Activated CD8-positive, alpha-beta T cell treated with anti-CD3 and anti-CD28 coated beads for 36 hours (primary cell): Measurements from ENCODE around the gene NUP54. TPM values are rescaled to one million over a fixed set of nuclear protein-coding genes. Genes with fewer than 3 reads are reported as not detected.
A peak's percentile ranks its signal among the peaks of the same experiment; 100 is the strongest.

Experiments used
- ATAC-seq: fragments of 200-7000 bp; cut with Tn5 transposase; one replicate; pipeline ENCODE4 v1.10.0; 2021; ENCODE audit warnings: mild to moderate bottlenecking, moderate library complexity
- CTCF ChIA-PET: fragments of 350-600 bp; sonication (Branson Sonifier 250); formaldehyde crosslinking; loops from one replicate; lab custom pipeline; 2021; ENCODE audit warnings: antibody characterized with exemption; lab: Charles Lee
- POLR2A ChIA-PET: fragments of 350-600 bp; sonication (Branson Sonifier 250); formaldehyde crosslinking; loops from one replicate; lab custom pipeline; 2021; ENCODE audit warnings: antibody characterized with exemption; lab: Charles Lee
- DNase-seq: peaks from one replicate; pipeline ENCODE4 v3.0.0-alpha.2; 2020
- H3K27ac Mint-ChIP-seq: one replicate; pipeline ENCODE4 v1.8.0; 2021; ENCODE audit warnings: mild to moderate bottlenecking, mixed read lengths
- H3K27me3 Mint-ChIP-seq: one replicate; pipeline ENCODE4 v1.8.0; 2021; ENCODE audit warnings: mixed read lengths
- H3K36me3 Mint-ChIP-seq: one replicate; pipeline ENCODE4 v1.8.0; 2021; ENCODE audit warnings: low read depth, mixed read lengths
- H3K4me1 Mint-ChIP-seq: one replicate; pipeline ENCODE4 v1.8.0; 2021; ENCODE audit warnings: low read depth, mixed read lengths
- H3K4me3 Mint-ChIP-seq: one replicate; pipeline ENCODE4 v1.8.0; 2021; ENCODE audit warnings: mild to moderate bottlenecking, moderate library complexity, mixed read lengths
- H3K9me3 Mint-ChIP-seq: one replicate; pipeline ENCODE4 v1.8.0; 2021; ENCODE audit warnings: mixed read lengths
- intact Hi-C: fragments of 100-400 bp; cut with micrococcal nuclease; formaldehyde crosslinking; loops from one replicate; pipeline ENCODE4 v1.10.0; 2022
- total RNA-seq, 2 experiments: library from RNA; stranded (reverse); gene quantifications; one replicate each; pipeline ENCODE4 v1.2.3, GENCODE V29; 2021
- TF ChIP-seq, protein P1 (sequence below): fragments of 200-600 bp; IDR thresholded peaks from one replicate; pipeline ENCODE4 v1.8.0; 2022; ENCODE audit warnings: antibody characterized with exemption, mild to moderate bottlenecking

NUP54 gene
- total RNA-seq, 2 experiments from 2014 or later, result 61.7 to 61.9 TPM

GRCh38 chr4:76182463-76182862 is 34.3 kb upstream of the NUP54 start:
- CTCF ChIA-PET, result interaction anchor here (4.1 to 5.2 kb wide), 4 partner anchors 17 to 193 kb away, joined by 18 to 141 read pairs (median 32); partner anchors contain the start of gene STBD1

DNA sequence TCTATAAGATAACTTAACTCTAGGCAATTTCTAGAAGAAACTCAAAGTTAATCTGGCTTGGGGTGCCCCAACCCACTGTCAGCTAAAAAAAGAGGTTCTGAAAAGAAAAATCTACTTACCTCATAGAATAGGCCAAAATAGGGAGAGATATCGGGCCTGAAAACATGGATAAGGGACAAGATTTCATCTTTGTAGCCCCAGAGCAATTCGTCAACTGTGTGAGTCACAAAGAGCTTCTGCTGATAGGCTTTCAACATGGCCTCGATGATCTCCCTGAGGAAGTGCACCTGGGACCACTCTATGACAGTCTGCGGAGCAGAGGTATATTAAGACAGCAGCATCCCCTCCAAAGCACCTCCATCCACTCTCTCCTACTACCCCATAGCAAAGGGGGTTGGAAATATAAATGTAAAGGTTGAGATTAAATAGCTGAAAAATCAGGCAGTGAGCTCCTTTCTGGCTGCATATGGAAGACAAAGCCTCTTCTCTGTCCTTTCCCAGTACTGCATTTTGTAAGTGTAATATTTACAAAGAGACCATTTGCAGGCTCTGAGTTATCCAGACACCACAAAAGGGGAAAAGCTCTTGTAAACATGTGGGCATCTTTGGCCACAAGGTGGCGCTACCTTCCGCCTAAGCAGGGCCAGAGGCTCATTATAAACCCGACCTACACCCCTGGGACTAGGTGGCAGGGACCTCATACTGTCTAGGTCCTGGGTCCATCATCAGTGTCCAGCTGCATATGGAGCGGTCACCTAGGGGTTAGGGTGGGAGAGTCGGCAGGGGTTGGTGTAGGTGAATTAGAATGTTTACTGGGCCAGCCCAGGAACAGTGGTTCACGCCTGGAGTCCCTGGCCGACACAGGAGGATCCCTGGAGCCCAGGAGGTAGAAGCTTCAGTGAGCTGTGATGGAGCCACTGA is 31.5 kb upstream of the NUP54 start:
- H3K36me3 Mint-ChIP-seq, result peaks cover 2% of the 10 kb centered on the region
- peak; percentile 94 for DNase-seq

More at GRCh38 chr4:76182463-76182862, 34.3 kb upstream of the NUP54 start:
- no peak for ATAC-seq
- intact Hi-C loops, result no loop called here
- Mint-ChIP-seq H3K36me3 (no peaks in the 10 kb centered on the region), H3K27me3 (no peaks in the 10 kb centered on the region), H3K4me1 (no peaks in the 10 kb centered on the region), H3K4me3 (no peak overlapping the region), H3K27ac (no peak overlapping the region), H3K9me3 (no peaks in the 10 kb centered on the region)
- TF ChIP-seq, protein P1, sequence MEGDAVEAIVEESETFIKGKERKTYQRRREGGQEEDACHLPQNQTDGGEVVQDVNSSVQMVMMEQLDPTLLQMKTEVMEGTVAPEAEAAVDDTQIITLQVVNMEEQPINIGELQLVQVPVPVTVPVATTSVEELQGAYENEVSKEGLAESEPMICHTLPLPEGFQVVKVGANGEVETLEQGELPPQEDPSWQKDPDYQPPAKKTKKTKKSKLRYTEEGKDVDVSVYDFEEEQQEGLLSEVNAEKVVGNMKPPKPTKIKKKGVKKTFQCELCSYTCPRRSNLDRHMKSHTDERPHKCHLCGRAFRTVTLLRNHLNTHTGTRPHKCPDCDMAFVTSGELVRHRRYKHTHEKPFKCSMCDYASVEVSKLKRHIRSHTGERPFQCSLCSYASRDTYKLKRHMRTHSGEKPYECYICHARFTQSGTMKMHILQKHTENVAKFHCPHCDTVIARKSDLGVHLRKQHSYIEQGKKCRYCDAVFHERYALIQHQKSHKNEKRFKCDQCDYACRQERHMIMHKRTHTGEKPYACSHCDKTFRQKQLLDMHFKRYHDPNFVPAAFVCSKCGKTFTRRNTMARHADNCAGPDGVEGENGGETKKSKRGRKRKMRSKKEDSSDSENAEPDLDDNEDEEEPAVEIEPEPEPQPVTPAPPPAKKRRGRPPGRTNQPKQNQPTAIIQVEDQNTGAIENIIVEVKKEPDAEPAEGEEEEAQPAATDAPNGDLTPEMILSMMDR, result no peak
- no peak for DNase-seq
- POLR2A ChIA-PET, result interaction anchor here (0.6 kb wide), 1 partner anchor 996 kb away, joined by 4 read pairs; no protein-coding TSS in a partner anchor

DNA sequence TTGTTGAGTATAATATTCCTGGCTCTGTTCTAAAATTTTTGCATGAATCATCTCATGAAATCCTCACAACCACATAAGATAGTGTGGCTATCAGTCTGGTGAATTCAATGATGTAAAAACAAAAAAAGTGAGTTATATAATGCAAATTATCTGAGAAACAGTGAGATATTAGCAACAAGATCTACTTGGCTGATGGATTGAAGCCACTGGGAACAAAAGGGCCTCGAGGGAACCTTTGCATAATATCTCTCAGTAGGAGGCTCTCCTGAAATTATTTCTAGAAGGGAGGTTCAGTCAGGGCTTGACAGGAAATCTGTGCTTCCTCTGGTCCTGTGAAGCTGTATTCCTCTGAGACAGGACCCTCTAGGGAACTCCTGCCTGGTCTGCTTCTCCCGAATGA is 30.1 kb upstream of the NUP54 start:
- DNase-seq (no peak), ATAC-seq (no peak)
- ChIA-PET POLR2A (interaction anchor here (1.0 kb wide), 1 partner anchor 10 kb away, joined by 3 read pairs; no protein-coding TSS in a partner anchor), CTCF (interaction anchor here (0.8 to 5.2 kb wide), 11 partner anchors 8 to 215 kb away, joined by 3 to 141 read pairs (median 8); partner anchors contain the start of gene STBD1)
- TF ChIP-seq, protein P1, result no peak
- intact Hi-C loops, result no loop called here
- Mint-ChIP-seq H3K9me3 (no peaks in the 10 kb centered on the region), H3K4me1 (no peaks in the 10 kb centered on the region), H3K27me3 (no peaks in the 10 kb centered on the region), H3K36me3 (peaks cover 5% of the 10 kb centered on the region), H3K27ac (no peak overlapping the region), H3K4me3 (no peak overlapping the region)

More for the DNA sequence above, 31.5 kb upstream of the NUP54 start:
- ChIA-PET POLR2A (interaction anchor here (1.2 kb wide), 2 partner anchors 10 to 189 kb away, joined by 3 to 5 read pairs; partner anchors contain the start of gene SDAD1), CTCF (interaction anchor here (0.6 to 5.2 kb wide), 67 partner anchors 9 to 338 kb away, joined by 3 to 141 read pairs (median 5); partner anchors contain the start of genes FAM47E, SCARB2 and STBD1)
- Mint-ChIP-seq H3K9me3 (no peaks in the 10 kb centered on the region), H3K27ac (no peak overlapping the region), H3K27me3 (no peaks in the 10 kb centered on the region), H3K4me3 (no peak overlapping the region), H3K4me1 (no peaks in the 10 kb centered on the region)
- ATAC-seq, result peak; percentile 96
- TF ChIP-seq, protein P1, result peak; percentile 93
- intact Hi-C loops, result loop anchor here (2.0 kb wide), 1 partner anchor 199 kb away; no protein-coding TSS in a partner anchor

GRCh38 chr4:76177709-76178108 is 29.5 kb upstream of the NUP54 start:
- peaks cover 6% of the 10 kb centered on the region for H3K36me3 Mint-ChIP-seq
- intact Hi-C loops, result no loop called here

More at GRCh38 chr4:76177709-76178108, 29.5 kb upstream of the NUP54 start:
- Mint-ChIP-seq H3K9me3 (no peaks in the 10 kb centered on the region), H3K4me1 (no peaks in the 10 kb centered on the region), H3K4me3 (no peak overlapping the region), H3K27me3 (no peaks in the 10 kb centered on the region), H3K27ac (no peak overlapping the region)
- POLR2A ChIA-PET, result no interaction called here
- TF ChIP-seq, protein P1, result no peak
- CTCF ChIA-PET, result interaction anchor here (0.8 to 5.2 kb wide), 5 partner anchors 20 to 216 kb away, joined by 3 to 141 read pairs (median 3); no protein-coding TSS in a partner anchor
- DNase-seq (no peak), ATAC-seq (no peak)
